Natural killer cell (primary cell): ENCODE measurements around the gene KRTAP5-3. TPM values are rescaled to one million over a fixed set of nuclear protein-coding genes. Genes with fewer than 3 reads are reported as not detected.
A peak's percentile ranks its signal among the peaks of the same experiment; 100 is the strongest.

ENCODE experiments used
- ATAC-seq, 3 donors: fragments of 150-1000 bp in 2 of 3; fragments of 200-7000 bp in 1 of 3; cut with Tn5 transposase; 1 replicate in 1 of 3; 2 replicates in 2 of 3; pipeline ENCODE4 v1.10.0; 2021; ENCODE audit warnings: mild to moderate bottlenecking in 2 of 3, moderate library complexity in 2 of 3
- DNase-seq, 2 donors: peaks; one replicate each; pipeline versions ENCODE4 v3.0.0 to v3.0.0-alpha.2; 2013 to 2021; ENCODE audit warnings: mixed read lengths in 1 of 2
- H3K27ac ChIP-seq: one replicate; pipeline ENCODE4 v1.5.1; 2013; ENCODE audit warnings: mild to moderate bottlenecking, low read length
- H3K27me3 ChIP-seq: one replicate; pipeline ENCODE4 v1.6.1; 2013; ENCODE audit warnings: low read length; ENCODE audit not compliant: control insufficient read depth, insufficient read depth
- H3K36me3 ChIP-seq: one replicate; pipeline ENCODE4 v1.6.1; 2013; ENCODE audit warnings: low read length; ENCODE audit not compliant: control insufficient read depth, insufficient read depth
- H3K4me1 ChIP-seq: one replicate; pipeline ENCODE4 v1.6.1; 2013; ENCODE audit warnings: low read length; ENCODE audit not compliant: control insufficient read depth, insufficient read depth
- H3K4me3 ChIP-seq: one replicate; pipeline ENCODE4 v1.5.1; 2013; ENCODE audit warnings: low read length
- H3K9me3 ChIP-seq: one replicate; pipeline ENCODE4 v1.6.1; 2013; ENCODE audit warnings: low read length; ENCODE audit not compliant: control insufficient read depth, insufficient read depth
- H3K27ac Mint-ChIP-seq, 2 donors: one replicate each; pipeline ENCODE4 v1.8.0; 2022; ENCODE audit warnings: mild to moderate bottlenecking in 2 of 2, mixed read lengths in 2 of 2, moderate library complexity in 1 of 2
- H3K27me3 Mint-ChIP-seq, 2 donors: one replicate each; pipeline ENCODE4 v1.8.0; 2022; ENCODE audit warnings: low read depth in 2 of 2, mixed read lengths in 2 of 2
- H3K36me3 Mint-ChIP-seq: one replicate; pipeline ENCODE4 v1.8.0; 2022; ENCODE audit warnings: mixed read lengths
- H3K4me1 Mint-ChIP-seq, 2 donors: one replicate each; pipeline ENCODE4 v1.8.0; 2022; ENCODE audit warnings: mixed read lengths in 2 of 2
- H3K4me3 Mint-ChIP-seq: one replicate; pipeline ENCODE4 v1.8.0; 2022; ENCODE audit warnings: mild to moderate bottlenecking, moderate library complexity, mixed read lengths
- H3K9me3 Mint-ChIP-seq, 2 donors: one replicate each; pipeline ENCODE4 v1.8.0; 2022; ENCODE audit warnings: mixed read lengths in 2 of 2
- CTCF ChIP-seq: fragments of 200-600 bp; IDR thresholded peaks from one replicate; pipeline ENCODE4 v1.8.0; 2022; ENCODE audit warnings: antibody characterized with exemption
- WGBS: methylation state at CpG from one replicate; pipeline ENCODE4 v1.1.7; 2013; ENCODE audit warnings: missing lambda C conversion rate; ENCODE audit not compliant: insufficient coverage; 5-methylcytosine and 5-hydroxymethylcytosine counted together
- intact Hi-C: fragments of 100-400 bp; cut with micrococcal nuclease; formaldehyde crosslinking; loops from one replicate; pipeline ENCODE4 v1.14.2; 2022
- total RNA-seq, 4 donors: library from RNA; stranded (reverse); fragments of 120-200 nt in 1 of 4; gene quantifications; one replicate each; pipeline versions ENCODE4 v1.2.3 to v1.2.4, GENCODE V29; 2013 to 2022

KRTAP5-3 gene
- total RNA-seq, 3 donors from 2014 or later (not counting 1 experiment from before 2014, with no cell fraction given): not detected

GRCh38 chr11:1639102-1639620 lies 30.9 kb upstream of the KRTAP5-3 start:
- H3K4me3 ChIP-seq: no peak overlapping the region
- H3K27ac ChIP-seq: no peak overlapping the region
- Mint-ChIP-seq H3K4me1 (no peaks in the 10 kb centered on the region), H3K27me3 (peaks cover 23 to 31% of the 10 kb centered on the region in 2 donors), H3K4me3 (no peak overlapping the region), H3K9me3 (no peaks in the 10 kb centered on the region), H3K36me3 (no peaks in the 10 kb centered on the region), H3K27ac (no peak overlapping the region)
- peaks cover 7% of the 10 kb centered on the region for H3K27me3 ChIP-seq
- intact Hi-C loops: no loop called here
- ATAC-seq: no peak
- no peaks in the 10 kb centered on the region for H3K36me3 ChIP-seq
- H3K9me3 ChIP-seq: no peaks in the 10 kb centered on the region
- H3K4me1 ChIP-seq: no peaks in the 10 kb centered on the region
- 72% methylated on average over 17 of the region's 18 CpGs for WGBS
- no peak for TF ChIP-seq CTCF
- DNase-seq: peak in 1 of 2 donors; percentile 36

GRCh38 chr11:1638344-1638743 lies 30.1 kb upstream of the KRTAP5-3 start:
- 75% methylated on average over 8 of the region's 8 CpGs for WGBS
- no peak overlapping the region for H3K4me3 Mint-ChIP-seq
- no peak for ATAC-seq

GRCh38 chr11:1637628-1638027 lies 29.4 kb upstream of the KRTAP5-3 start:
- H3K4me1 ChIP-seq: no peaks in the 10 kb centered on the region
- Mint-ChIP-seq H3K9me3 (no peaks in the 10 kb centered on the region), H3K27me3 (peaks cover 25 to 35% of the 10 kb centered on the region in 2 donors), H3K36me3 (no peaks in the 10 kb centered on the region), H3K27ac (no peak overlapping the region), H3K4me1 (no peaks in the 10 kb centered on the region), H3K4me3 (no peak overlapping the region)
- no peak overlapping the region for H3K4me3 ChIP-seq
- DNase-seq (no peak), ATAC-seq (no peak)
- intact Hi-C loops: no loop called here
- no peaks in the 10 kb centered on the region for H3K36me3 ChIP-seq
- no peak overlapping the region for H3K27ac ChIP-seq
- no peak for TF ChIP-seq CTCF
- 92% methylated on average over 1 of the region's 2 CpGs for WGBS
- no peaks in the 10 kb centered on the region for H3K9me3 ChIP-seq
- peaks cover 7% of the 10 kb centered on the region for H3K27me3 ChIP-seq

More at GRCh38 chr11:1638344-1638743, 30.1 kb upstream of the KRTAP5-3 start:
- no peak for TF ChIP-seq CTCF
- Histone ChIP-seq H3K4me1 (no peaks in the 10 kb centered on the region), H3K36me3 (no peaks in the 10 kb centered on the region), H3K27me3 (peaks cover 7% of the 10 kb centered on the region), H3K9me3 (no peaks in the 10 kb centered on the region), H3K4me3 (no peak overlapping the region), H3K27ac (no peak overlapping the region)
- Mint-ChIP-seq H3K4me1 (no peaks in the 10 kb centered on the region), H3K36me3 (no peaks in the 10 kb centered on the region), H3K9me3 (no peaks in the 10 kb centered on the region), H3K27ac (no peak overlapping the region), H3K27me3 (peaks cover 22 to 29% of the 10 kb centered on the region in 2 donors)
- intact Hi-C loops: no loop called here
- no peak for DNase-seq
